WERI-Rb-1 (cell line): ENCODE measurements around the gene ZNF507.
"Not testable (repeated sequence)": the region's sequence is repeated elsewhere in the genome, so short reads cannot be mapped to it uniquely, and the experiment has no call there.

ENCODE experiments used
- DNase-seq: peaks from one replicate; pipeline ENCODE4 v3.0.0-alpha.2; 2020
- H3K27ac ChIP-seq: fragments of 250-450 bp; sonication (Bioruptor Pico); 2 replicates; pipeline ENCODE4 v1.5.1; 2020; ENCODE audit warnings: mild to moderate bottlenecking, moderate library complexity
- H3K27me3 ChIP-seq: fragments of 250-450 bp; sonication (Bioruptor Pico); 2 replicates; pipeline ENCODE4 v1.5.1; 2021; ENCODE audit warnings: mild to moderate bottlenecking, low read depth, moderate library complexity; ENCODE audit not compliant: insufficient read depth, severe bottlenecking
- H3K36me3 ChIP-seq: fragments of 250-450 bp; sonication (Bioruptor Pico); 2 replicates; pipeline ENCODE4 v1.5.1; 2020; ENCODE audit warnings: mild to moderate bottlenecking, moderate library complexity
- H3K4me3 ChIP-seq: 2 replicates; pipeline ENCODE4 v1.5.1; 2011; ENCODE audit warnings: low read depth, mild to moderate bottlenecking, control low read depth, low read length
- H3K9me3 ChIP-seq: fragments of 250-450 bp; sonication (Bioruptor Pico); 2 replicates; pipeline ENCODE4 v1.5.1; 2021; ENCODE audit warnings: mild to moderate bottlenecking, moderate library complexity; ENCODE audit not compliant: severe bottlenecking
- CTCF ChIP-seq: IDR thresholded peaks from 2 replicates; pipeline ENCODE4 v1.5.1; 2011; ENCODE audit warnings: low read depth, mild to moderate bottlenecking, control low read depth, inconsistent platforms, low read length

ZNF507 gene

GRCh38 chr19:32421589-32422361 lies 76.4 kb downstream of the ZNF507 start:
- TF ChIP-seq CTCF = no peak
- Histone ChIP-seq H3K9me3 (no peaks in the 10 kb centered on the region), H3K27ac (no peak overlapping the region), H3K27me3 (no peaks in the 10 kb centered on the region), H3K4me3 (no peak overlapping the region), H3K36me3 (peaks cover 16% of the 10 kb centered on the region)
- DNase-seq = no peak

DNA sequence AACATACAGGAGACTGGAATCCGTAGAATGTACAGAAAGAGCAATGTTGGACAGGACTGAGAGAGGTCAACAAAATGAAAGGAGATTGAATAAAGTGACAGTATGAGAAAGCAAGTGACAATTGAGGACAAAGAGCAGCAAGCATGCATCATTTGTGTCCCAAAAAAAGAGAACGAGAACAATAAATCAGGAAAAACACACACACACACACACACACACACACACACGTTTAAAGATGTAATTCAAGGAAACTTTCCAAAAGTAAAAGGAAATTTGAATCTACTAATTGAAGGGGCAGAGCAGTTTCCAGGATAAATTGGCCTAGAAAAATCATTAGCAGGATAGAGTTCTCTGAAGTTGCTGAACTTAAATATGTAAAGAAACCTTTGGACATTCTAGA lies 77.0 kb downstream of the ZNF507 start:
- Histone ChIP-seq H3K9me3 (no peaks in the 10 kb centered on the region), H3K36me3 (peaks cover 13% of the 10 kb centered on the region), H3K27me3 (no peaks in the 10 kb centered on the region), H3K27ac (no peak overlapping the region), H3K4me3 (no peak overlapping the region)
- TF ChIP-seq CTCF = no peak
- DNase-seq = no peak

- DNase-seq, H3K27me3 ChIP-seq, H3K9me3 ChIP-seq, H3K27ac ChIP-seq, H3K4me3 ChIP-seq: not testable (repeated sequence)
- peaks cover 12% of the 10 kb centered on the region for H3K36me3 ChIP-seq
These were observed 78.5 kb downstream of the ZNF507 start for GRCh38 chr19:32423944-32424343.

- DNase-seq = no peak
- no peak overlapping the region for H3K27ac ChIP-seq
- H3K27me3 ChIP-seq = no peaks in the 10 kb centered on the region
- no peak overlapping the region for H3K4me3 ChIP-seq
- no peak for TF ChIP-seq CTCF
- H3K36me3 ChIP-seq = peaks cover 4% of the 10 kb centered on the region; the same call in 1 of the 2 replicates
- H3K9me3 ChIP-seq = no peaks in the 10 kb centered on the region
These were observed 82.1 kb downstream of the ZNF507 start for GRCh38 chr19:32427536-32427935.

DNA sequence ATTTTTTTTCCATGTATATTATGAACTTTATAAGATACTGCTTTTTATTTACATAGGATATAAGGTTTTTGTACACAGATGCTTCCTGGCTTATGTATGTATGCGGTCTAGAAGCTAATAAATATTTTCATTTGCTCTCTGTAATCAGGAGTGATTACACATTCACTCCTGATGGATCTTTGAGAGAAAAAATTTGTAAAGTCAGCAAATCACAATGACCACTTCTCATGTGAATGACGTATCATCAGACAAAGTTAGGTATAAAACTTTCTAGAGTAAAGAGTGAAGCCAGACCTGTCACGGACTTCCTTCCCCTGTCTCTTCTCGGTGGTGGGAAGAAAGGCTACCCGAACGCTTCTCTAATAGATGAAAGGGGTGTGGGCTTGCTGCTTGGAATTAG lies 91.3 kb downstream of the ZNF507 start:
- no peak for TF ChIP-seq CTCF
- H3K27me3 ChIP-seq = no peaks in the 10 kb centered on the region
- peaks cover 14% of the 10 kb centered on the region for H3K36me3 ChIP-seq

DNA sequence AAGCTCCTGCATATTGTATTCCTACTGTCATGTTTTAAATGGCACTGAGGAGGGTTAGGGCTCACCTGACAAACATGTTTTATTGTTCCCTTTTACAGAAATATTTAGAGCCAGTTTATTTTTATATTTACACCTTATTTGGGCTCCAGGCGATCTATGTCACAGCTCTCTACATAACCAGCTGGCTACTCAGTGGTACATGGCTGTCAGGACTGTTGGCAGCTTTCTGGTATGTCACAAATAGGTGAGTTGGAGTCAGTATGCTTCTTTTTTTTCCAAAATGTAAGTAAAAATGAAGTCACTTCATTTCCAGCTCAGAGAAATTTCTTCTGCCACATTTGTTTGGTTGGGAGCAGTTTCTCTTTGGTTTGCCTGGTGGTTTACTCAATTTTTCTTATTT lies 91.7 kb downstream of the ZNF507 start:
- no peak for TF ChIP-seq CTCF
- Histone ChIP-seq H3K27me3 (no peaks in the 10 kb centered on the region), H3K27ac (no peak overlapping the region), H3K9me3 (no peaks in the 10 kb centered on the region), H3K36me3 (peaks cover 17% of the 10 kb centered on the region), H3K4me3 (no peak overlapping the region)
- no peak for DNase-seq

More for the DNA sequence above, 91.3 kb downstream of the ZNF507 start:
- Histone ChIP-seq H3K9me3 (no peaks in the 10 kb centered on the region), H3K27ac (no peak overlapping the region), H3K4me3 (no peak overlapping the region)
- no peak for DNase-seq
